WERI-Rb-1 (cell line): ENCODE results near the gene PRSS50.
"Not testable (repeated sequence)": the region's sequence is repeated elsewhere in the genome, so short reads cannot be mapped to it uniquely, and the experiment has no call there.

ENCODE experiments used
- DNase-seq: peaks from one replicate; pipeline ENCODE4 v3.0.0-alpha.2; 2020
- H3K27ac ChIP-seq: fragments of 250-450 bp; sonication (Bioruptor Pico); 2 replicates; pipeline ENCODE4 v1.5.1; 2020; ENCODE audit warnings: mild to moderate bottlenecking, moderate library complexity
- H3K27me3 ChIP-seq: fragments of 250-450 bp; sonication (Bioruptor Pico); 2 replicates; pipeline ENCODE4 v1.5.1; 2021; ENCODE audit warnings: mild to moderate bottlenecking, low read depth, moderate library complexity; ENCODE audit not compliant: insufficient read depth, severe bottlenecking
- H3K36me3 ChIP-seq: fragments of 250-450 bp; sonication (Bioruptor Pico); 2 replicates; pipeline ENCODE4 v1.5.1; 2020; ENCODE audit warnings: mild to moderate bottlenecking, moderate library complexity
- H3K4me3 ChIP-seq: 2 replicates; pipeline ENCODE4 v1.5.1; 2011; ENCODE audit warnings: low read depth, mild to moderate bottlenecking, control low read depth, low read length
- H3K9me3 ChIP-seq: fragments of 250-450 bp; sonication (Bioruptor Pico); 2 replicates; pipeline ENCODE4 v1.5.1; 2021; ENCODE audit warnings: mild to moderate bottlenecking, moderate library complexity; ENCODE audit not compliant: severe bottlenecking
- TF ChIP-seq, protein P1 (sequence below): IDR thresholded peaks from 2 replicates; pipeline ENCODE4 v1.5.1; 2011; ENCODE audit warnings: low read depth, mild to moderate bottlenecking, control low read depth, inconsistent platforms, low read length

PRSS50 gene

DNA sequence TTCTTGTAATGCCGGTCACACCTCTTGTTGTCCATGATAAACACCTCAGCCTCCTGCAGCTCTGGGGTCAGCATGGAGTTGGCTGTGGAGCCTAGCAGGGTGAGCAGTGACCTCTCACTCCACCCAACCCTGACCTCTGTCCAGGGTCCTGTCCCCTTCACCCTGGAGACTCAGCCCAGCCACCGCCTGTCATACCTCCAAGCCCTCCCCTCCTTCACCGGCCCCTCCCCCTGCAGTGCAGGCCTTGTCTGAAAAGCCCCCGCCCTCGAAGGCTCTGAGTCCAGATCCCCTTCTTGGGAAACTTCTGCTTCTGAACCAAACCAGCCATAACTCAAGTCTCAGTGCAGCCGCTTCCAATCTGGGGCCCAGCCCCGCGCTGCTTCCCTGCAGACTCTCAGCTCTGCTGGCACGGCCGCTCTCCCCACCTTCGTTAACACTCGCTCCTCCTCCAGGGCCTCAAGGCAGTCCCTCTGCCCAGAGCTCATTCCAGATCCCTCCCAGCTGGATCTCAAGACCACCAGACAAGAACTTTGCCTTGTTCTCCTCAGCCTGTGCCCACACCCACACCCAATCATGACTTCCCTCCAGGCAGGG is 25.4 kb upstream of the PRSS50 start:
- no peaks in the 10 kb centered on the region for H3K27me3 ChIP-seq
- H3K36me3 ChIP-seq = no peaks in the 10 kb centered on the region
- H3K27ac ChIP-seq = no peak overlapping the region
- no peak for DNase-seq
- TF ChIP-seq, protein P1, sequence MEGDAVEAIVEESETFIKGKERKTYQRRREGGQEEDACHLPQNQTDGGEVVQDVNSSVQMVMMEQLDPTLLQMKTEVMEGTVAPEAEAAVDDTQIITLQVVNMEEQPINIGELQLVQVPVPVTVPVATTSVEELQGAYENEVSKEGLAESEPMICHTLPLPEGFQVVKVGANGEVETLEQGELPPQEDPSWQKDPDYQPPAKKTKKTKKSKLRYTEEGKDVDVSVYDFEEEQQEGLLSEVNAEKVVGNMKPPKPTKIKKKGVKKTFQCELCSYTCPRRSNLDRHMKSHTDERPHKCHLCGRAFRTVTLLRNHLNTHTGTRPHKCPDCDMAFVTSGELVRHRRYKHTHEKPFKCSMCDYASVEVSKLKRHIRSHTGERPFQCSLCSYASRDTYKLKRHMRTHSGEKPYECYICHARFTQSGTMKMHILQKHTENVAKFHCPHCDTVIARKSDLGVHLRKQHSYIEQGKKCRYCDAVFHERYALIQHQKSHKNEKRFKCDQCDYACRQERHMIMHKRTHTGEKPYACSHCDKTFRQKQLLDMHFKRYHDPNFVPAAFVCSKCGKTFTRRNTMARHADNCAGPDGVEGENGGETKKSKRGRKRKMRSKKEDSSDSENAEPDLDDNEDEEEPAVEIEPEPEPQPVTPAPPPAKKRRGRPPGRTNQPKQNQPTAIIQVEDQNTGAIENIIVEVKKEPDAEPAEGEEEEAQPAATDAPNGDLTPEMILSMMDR = no peak
- H3K9me3 ChIP-seq = no peaks in the 10 kb centered on the region
- H3K4me3 ChIP-seq = no peak overlapping the region

DNA sequence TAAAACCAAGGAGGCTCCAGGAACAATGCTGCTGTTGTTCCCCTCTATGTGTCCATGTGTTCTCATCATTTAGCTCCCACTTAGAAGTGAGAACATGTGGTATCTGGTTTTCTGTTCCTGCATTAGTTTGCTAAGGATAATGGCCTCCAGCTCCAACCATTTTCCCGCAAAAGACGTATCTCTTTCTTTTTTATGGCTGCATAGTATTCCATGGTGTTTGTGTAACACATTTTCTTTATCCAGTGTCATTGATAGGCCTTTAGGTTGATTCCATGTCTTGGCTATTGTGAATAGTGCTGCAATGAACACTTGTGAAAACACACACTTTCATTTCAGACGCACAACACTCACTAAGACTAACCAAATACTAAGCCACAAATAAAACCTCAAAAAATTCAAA is 21.9 kb upstream of the PRSS50 start:
- not testable (repeated sequence) for H3K36me3 ChIP-seq, H3K27me3 ChIP-seq, H3K9me3 ChIP-seq, H3K4me3 ChIP-seq, DNase-seq, H3K27ac ChIP-seq

GRCh38 chr3:46737329-46737731 is 19.7 kb upstream of the PRSS50 start:
- Histone ChIP-seq H3K27ac (no peak overlapping the region), H3K36me3 (no peaks in the 10 kb centered on the region), H3K9me3 (no peaks in the 10 kb centered on the region), H3K4me3 (no peak overlapping the region), H3K27me3 (no peaks in the 10 kb centered on the region)
- no peak for DNase-seq
- TF ChIP-seq, protein P1 = no peak

GRCh38 chr3:46736006-46736872 is 18.6 kb upstream of the PRSS50 start:
- TF ChIP-seq, protein P1 = no peak
- Histone ChIP-seq H3K4me3 (no peak overlapping the region), H3K27me3 (no peaks in the 10 kb centered on the region), H3K9me3 (no peaks in the 10 kb centered on the region), H3K36me3 (no peaks in the 10 kb centered on the region), H3K27ac (no peak overlapping the region)
- DNase-seq = no peak

DNA sequence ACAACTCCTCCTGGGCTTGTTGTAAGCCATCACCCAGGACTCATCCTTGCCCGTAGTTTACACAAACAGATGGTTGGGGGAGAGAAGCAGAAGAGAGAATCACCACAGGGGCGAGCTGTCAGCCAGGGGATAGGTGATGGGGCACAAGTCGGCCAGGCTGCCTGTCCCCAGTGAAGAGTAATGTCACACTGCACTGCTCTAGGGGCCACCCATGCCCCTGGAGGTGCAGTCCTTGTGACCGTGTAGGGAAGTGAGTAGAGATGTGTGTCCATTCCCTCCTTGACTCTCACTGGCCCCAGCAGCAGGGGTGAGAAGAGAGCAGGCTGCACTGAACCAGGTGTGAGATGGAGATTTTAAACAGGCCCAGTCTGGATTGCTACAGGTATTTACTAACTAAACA is 17.1 kb upstream of the PRSS50 start:
- H3K27ac ChIP-seq = no peak overlapping the region
- no peak overlapping the region for H3K4me3 ChIP-seq
- no peaks in the 10 kb centered on the region for H3K36me3 ChIP-seq
- TF ChIP-seq, protein P1 = no peak
- DNase-seq = no peak
- no peaks in the 10 kb centered on the region for H3K9me3 ChIP-seq
- H3K27me3 ChIP-seq = no peaks in the 10 kb centered on the region

- Histone ChIP-seq H3K27me3 (no peaks in the 10 kb centered on the region), H3K4me3 (no peak overlapping the region), H3K36me3 (no peaks in the 10 kb centered on the region), H3K9me3 (no peaks in the 10 kb centered on the region), H3K27ac (no peak overlapping the region)
- TF ChIP-seq, protein P1 = no peak
- no peak for DNase-seq
These were observed 15.5 kb upstream of the PRSS50 start for GRCh38 chr3:46733026-46733800.
